Esophagus squamous epithelium (tissue), 4 donors: Measurements from ENCODE around the gene GPC6.

Experiments used
- CTCF ChIP-seq, 6 experiments: fragments of 450-650 bp in 4 of 6; fragments of 200-600 bp in 2 of 6; sonication (generic) in 2 of 6; IDR thresholded peaks; one replicate each; pipeline ENCODE4 v1.5.1; 2016 to 2019; ENCODE audit warnings: antibody characterized with exemption in 6 of 6, mild to moderate bottlenecking in 4 of 6, moderate library complexity in 4 of 6
- POLR2A ChIP-seq, 4 donors: fragments of 450-650 bp; IDR thresholded peaks; one replicate each; pipeline ENCODE4 v1.6.1; 2017; ENCODE audit warnings: antibody characterized with exemption in 4 of 4, mild to moderate bottlenecking in 4 of 4, moderate library complexity in 3 of 4

- TF ChIP-seq CTCF (IDR thresholded peaks at IDR 0.05) (no peak), POLR2A (IDR thresholded peaks at IDR 0.05) (no peak)
These were observed 1090.5 kb downstream of the GPC6 start for GRCh38 chr13:94317063-94317491.
